HG02885 (cell line): Measurements from ENCODE around the gene FLRT2.

Experiments used
- ATAC-seq: cut with Tn5 transposase; IDR thresholded peaks from one replicate; pipeline ENCODE4 v1.9.1; 2021; ENCODE audit warnings: mild to moderate bottlenecking; ENCODE audit not compliant: unreplicated experiment, poor library complexity

Gene FLRT2

GRCh38 chr14:85530626-85531025 is 682 bp downstream of the FLRT2 start:
- no peak for ATAC-seq

- no peak for ATAC-seq
Measured at GRCh38 chr14:85531141-85531586, 1.2 kb downstream of the FLRT2 start.

GRCh38 chr14:85531587-85532373 is 1.8 kb downstream of the FLRT2 start:
- ATAC-seq = no peak

GRCh38 chr14:85532374-85533022 is 2.6 kb downstream of the FLRT2 start:
- no peak for ATAC-seq

GRCh38 chr14:85533023-85533860 is 3.3 kb downstream of the FLRT2 start:
- ATAC-seq = no peak

GRCh38 chr14:85533861-85534291 is 3.9 kb downstream of the FLRT2 start:
- no peak for ATAC-seq

GRCh38 chr14:85534458-85535293 is 4.7 kb downstream of the FLRT2 start:
- ATAC-seq = no peak

GRCh38 chr14:85535321-85535720 is 5.4 kb downstream of the FLRT2 start:
- no peak for ATAC-seq

GRCh38 chr14:85535991-85536832 is 6.3 kb downstream of the FLRT2 start:
- no peak for ATAC-seq

- no peak for ATAC-seq
Measured at GRCh38 chr14:85536833-85537190, 6.9 kb downstream of the FLRT2 start.

- ATAC-seq = no peak
Measured at GRCh38 chr14:85537526-85537925, 7.6 kb downstream of the FLRT2 start.

- ATAC-seq = no peak
Measured at GRCh38 chr14:85538636-85539035, 8.7 kb downstream of the FLRT2 start.

GRCh38 chr14:85539510-85539909 is 9.6 kb downstream of the FLRT2 start:
- ATAC-seq = no peak

- no peak for ATAC-seq
Measured at GRCh38 chr14:85542623-85543022, 12.7 kb downstream of the FLRT2 start.

GRCh38 chr14:85545738-85546137 is 15.8 kb downstream of the FLRT2 start:
- ATAC-seq = no peak

GRCh38 chr14:85546390-85546789 is 16.4 kb downstream of the FLRT2 start:
- no peak for ATAC-seq

GRCh38 chr14:85549697-85550096 is 19.8 kb downstream of the FLRT2 start:
- ATAC-seq = no peak

- no peak for ATAC-seq
Measured at GRCh38 chr14:85554106-85554505, 24.2 kb downstream of the FLRT2 start.

GRCh38 chr14:85556267-85556666 is 26.3 kb downstream of the FLRT2 start:
- no peak for ATAC-seq
